Measurements from ENCODE around the gene BTBD9.

- TF ChIP-seq CTCF (IDR thresholded peaks at IDR 0.05 in 4 of 5, conservative IDR thresholded peaks at IDR 0.05 in 1 of 5) (no peak), POLR2A (IDR thresholded peaks at IDR 0.05) (no peak)
Measured at GRCh38 chr6:38476888-38477287, 162.8 kb downstream of the BTBD9 start.
